ENCODE data around the gene RHEB.

Gene RHEB

GRCh38 chr7:151457534-151457933 lies 62.2 kb downstream of the RHEB start:
- Histone ChIP-seq H3K27me3 (ENCODE audit: low read depth, low read length) (peaks cover 17% of the 10 kb centered on the region), H3K4me3 (ENCODE audit: low read length) (no peak overlapping the region), H4K20me1 (ENCODE audit: insufficient read depth, low read length) (no peaks in the 10 kb centered on the region; the same call in 1 of the 2 replicates), H2AFZ (ENCODE audit: low read depth, low read length) (no peak overlapping the region), H3K9ac (ENCODE audit: low read length) (no peak overlapping the region), H3K79me2 (ENCODE audit: low read length) (no peaks in the 10 kb centered on the region), H3K36me3 (replicated peaks; ENCODE audit: low read depth, low read length) (peaks cover 6% of the 10 kb centered on the region), H3K4me1 (ENCODE audit: low read length) (no peaks in the 10 kb centered on the region), H3K9me3 (ENCODE audit: insufficient read depth, low read length) (peaks cover 3% of the 10 kb centered on the region; the same call in 1 of the 2 replicates), H3K4me2 (ENCODE audit: low read length) (no peak overlapping the region), H3K27ac (ENCODE audit: low read length) (no peak overlapping the region)
- TF ChIP-seq CTCF (IDR thresholded peaks at IDR 0.05; ENCODE audit: low read depth, low read length) (no peak), EZH2phosphoT487 (IDR thresholded peaks at IDR 0.05; ENCODE audit: low read depth) (no peak)

- H3K27me3 ChIP-seq (ENCODE audit: low read depth, low read length) = peaks cover 17% of the 10 kb centered on the region
- no peaks in the 10 kb centered on the region for H3K4me1 ChIP-seq (ENCODE audit: low read length)
- no peak overlapping the region for H3K4me2 ChIP-seq (ENCODE audit: low read length)
These were observed 62.9 kb downstream of the RHEB start for GRCh38 chr7:151456782-151457181.

GRCh38 chr7:151456276-151456675 lies 63.4 kb downstream of the RHEB start:
- no peaks in the 10 kb centered on the region; the same call in 1 of the 2 replicates for H4K20me1 ChIP-seq (ENCODE audit: insufficient read depth, low read length)
- no peak overlapping the region for H3K27ac ChIP-seq (ENCODE audit: low read length)
- TF ChIP-seq CTCF (IDR thresholded peaks at IDR 0.05; ENCODE audit: low read depth, low read length) (no peak), EZH2phosphoT487 (IDR thresholded peaks at IDR 0.05; ENCODE audit: low read depth) (no peak)
- no peaks in the 10 kb centered on the region for H3K4me1 ChIP-seq (ENCODE audit: low read length)
- H3K4me2 ChIP-seq (ENCODE audit: low read length) = no peak overlapping the region
- H3K36me3 ChIP-seq (replicated peaks; ENCODE audit: low read depth, low read length) = no peaks in the 10 kb centered on the region
- no peaks in the 10 kb centered on the region for H3K9me3 ChIP-seq (ENCODE audit: insufficient read depth, low read length)
- peaks cover 22% of the 10 kb centered on the region for H3K27me3 ChIP-seq (ENCODE audit: low read depth, low read length)
- no peak overlapping the region for H3K4me3 ChIP-seq (ENCODE audit: low read length)
- no peak overlapping the region for H3K9ac ChIP-seq (ENCODE audit: low read length)
- H2AFZ ChIP-seq (ENCODE audit: low read depth, low read length) = no peak overlapping the region
- H3K79me2 ChIP-seq (ENCODE audit: low read length) = no peaks in the 10 kb centered on the region

More at GRCh38 chr7:151456782-151457181, 62.9 kb downstream of the RHEB start:
- H3K36me3 ChIP-seq (replicated peaks; ENCODE audit: low read depth, low read length) = no peaks in the 10 kb centered on the region
- no peaks in the 10 kb centered on the region for H3K79me2 ChIP-seq (ENCODE audit: low read length)
- no peak overlapping the region for H2AFZ ChIP-seq (ENCODE audit: low read depth, low read length)
- H3K9me3 ChIP-seq (ENCODE audit: insufficient read depth, low read length) = no peaks in the 10 kb centered on the region
- TF ChIP-seq CTCF (IDR thresholded peaks at IDR 0.05; ENCODE audit: low read depth, low read length) (no peak), EZH2phosphoT487 (IDR thresholded peaks at IDR 0.05; ENCODE audit: low read depth) (no peak)
- H4K20me1 ChIP-seq (ENCODE audit: insufficient read depth, low read length) = no peaks in the 10 kb centered on the region; the same call in 1 of the 2 replicates
- H3K27ac ChIP-seq (ENCODE audit: low read length) = no peak overlapping the region
- no peak overlapping the region for H3K4me3 ChIP-seq (ENCODE audit: low read length)
- H3K9ac ChIP-seq (ENCODE audit: low read length) = no peak overlapping the region

GRCh38 chr7:151455690-151456089 lies 64.0 kb downstream of the RHEB start:
- Histone ChIP-seq H3K9me3 (ENCODE audit: insufficient read depth, low read length) (no peaks in the 10 kb centered on the region), H4K20me1 (ENCODE audit: insufficient read depth, low read length) (no peaks in the 10 kb centered on the region; the same call in 1 of the 2 replicates), H2AFZ (ENCODE audit: low read depth, low read length) (no peak overlapping the region), H3K27ac (ENCODE audit: low read length) (no peak overlapping the region), H3K27me3 (ENCODE audit: low read depth, low read length) (peaks cover 27% of the 10 kb centered on the region), H3K79me2 (ENCODE audit: low read length) (no peaks in the 10 kb centered on the region), H3K4me3 (ENCODE audit: low read length) (no peak overlapping the region), H3K9ac (ENCODE audit: low read length) (no peak overlapping the region), H3K36me3 (replicated peaks; ENCODE audit: low read depth, low read length) (no peaks in the 10 kb centered on the region), H3K4me1 (ENCODE audit: low read length) (no peaks in the 10 kb centered on the region), H3K4me2 (ENCODE audit: low read length) (no peak overlapping the region)
- TF ChIP-seq CTCF (IDR thresholded peaks at IDR 0.05; ENCODE audit: low read depth, low read length) (no peak), EZH2phosphoT487 (IDR thresholded peaks at IDR 0.05; ENCODE audit: low read depth) (no peak)
